ENCODE results near the gene NEK5.

- no peak for TF ChIP-seq CTCF (IDR thresholded peaks at IDR 0.05)
- TF ChIP-seq POLR2AphosphoS5 (IDR thresholded peaks at IDR 0.05): no peak
Observed at GRCh38 chr13:52169839-52170238, 41.0 kb upstream of the NEK5 start.

Data from upper lobe of left lung (tissue), 4 donors.